ENCODE measurements around the gene ADARB1. TPM values are rescaled to one million over a fixed set of nuclear protein-coding genes. Genes with fewer than 3 reads are reported as not detected.

ADARB1 gene
- total RNA-seq, 1 experiment from 2014 or later: 14.1 TPM

DNA sequence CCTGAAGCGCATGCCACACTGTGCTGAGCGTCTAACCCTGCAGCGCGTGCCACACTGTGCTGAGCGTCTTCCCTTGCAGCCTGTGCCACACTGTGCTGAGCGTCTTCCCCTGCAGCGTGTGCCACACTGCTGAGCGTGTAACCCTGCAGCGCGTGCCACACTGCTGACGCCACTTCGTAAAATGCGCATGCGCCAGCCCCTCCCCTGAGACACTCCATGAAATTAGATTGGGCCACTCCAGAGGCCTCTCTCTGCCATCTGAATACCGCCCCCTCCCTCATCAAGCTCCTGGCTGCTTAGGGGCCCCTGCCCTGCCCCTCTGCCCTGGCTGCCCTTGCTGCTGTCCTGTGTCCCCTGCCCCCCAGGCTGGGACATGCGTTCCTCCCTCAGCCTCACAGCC is 128.5 kb downstream of the ADARB1 start:
- Histone ChIP-seq H3K79me2 (ENCODE audit: low read length) (no peaks in the 10 kb centered on the region), H2AFZ (ENCODE audit: low read length) (no peak overlapping the region), H3K27ac (ENCODE audit: low read length) (no peak overlapping the region), H3K27me3 (ENCODE audit: low read length) (no peaks in the 10 kb centered on the region), H3F3A (ENCODE audit: low read length, unreplicated experiment) (no peaks in the 10 kb centered on the region), H3K9me2 (replicated peaks; ENCODE audit: low read length) (no peaks in the 10 kb centered on the region), H3K4me1 (ENCODE audit: insufficient read depth, low read length) (no peaks in the 10 kb centered on the region), H3K4me2 (ENCODE audit: low read length) (no peak overlapping the region), H3K9me3 (ENCODE audit: low read length) (no peaks in the 10 kb centered on the region), H3K4me3 (ENCODE audit: low read length) (no peak overlapping the region), H3K36me3 (ENCODE audit: low read depth, low read length) (no peaks in the 10 kb centered on the region), H3K9ac (ENCODE audit: low read length) (no peak overlapping the region), H4K20me1 (ENCODE audit: low read length) (no peaks in the 10 kb centered on the region)
- BruUV-seq (replicated peaks): no TSS peak
- TF ChIP-seq CTCF (conservative IDR thresholded peaks at IDR 0.05; ENCODE audit: low read depth, low read length): no peak
- no peak for TF ChIP-seq EZH2phosphoT487 (IDR thresholded peaks at IDR 0.05; ENCODE audit: borderline replicate concordance, low read length)
- no peak for TF ChIP-seq EZH2 (IDR thresholded peaks at IDR 0.05; ENCODE audit: low read length, unreplicated experiment)
- POLR2A ChIA-PET (ENCODE audit: unreplicated experiment): no interaction called here
- DNase-seq: no peak
- ATAC-seq: no peak
- intact Hi-C loops (cut with micrococcal nuclease): no loop called here
- CTCF ChIA-PET: no interaction called here

DNA sequence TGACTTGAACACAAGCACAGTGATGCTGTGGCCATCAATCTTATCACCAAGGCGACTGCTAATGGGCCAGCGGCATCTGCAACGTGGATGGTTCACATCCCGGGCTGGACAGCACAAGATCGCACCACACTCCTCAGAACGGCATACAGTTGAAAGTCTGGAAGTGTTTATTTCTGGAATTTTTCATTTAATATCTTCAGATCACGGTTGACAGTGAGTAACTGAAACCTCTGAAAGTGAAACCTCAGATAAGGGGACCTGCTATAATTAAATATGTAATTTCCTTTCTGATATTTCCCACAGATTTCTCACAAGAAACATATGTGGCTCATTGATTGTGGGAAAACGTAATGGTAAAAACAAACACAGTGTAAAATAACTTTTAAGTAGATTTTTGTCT is 129.6 kb downstream of the ADARB1 start:
- CTCF ChIA-PET: no interaction called here

More for the DNA sequence above, 129.6 kb downstream of the ADARB1 start:
- Histone ChIP-seq H3K27ac (ENCODE audit: low read length) (no peak overlapping the region), H3K4me2 (ENCODE audit: low read length) (no peak overlapping the region), H3F3A (ENCODE audit: low read length, unreplicated experiment) (no peaks in the 10 kb centered on the region), H3K9me3 (ENCODE audit: low read length) (no peaks in the 10 kb centered on the region), H3K9me2 (replicated peaks; ENCODE audit: low read length) (no peaks in the 10 kb centered on the region), H2AFZ (ENCODE audit: low read length) (no peak overlapping the region), H3K27me3 (ENCODE audit: low read length) (no peaks in the 10 kb centered on the region), H3K9ac (ENCODE audit: low read length) (no peak overlapping the region), H3K79me2 (ENCODE audit: low read length) (no peaks in the 10 kb centered on the region), H4K20me1 (ENCODE audit: low read length) (no peaks in the 10 kb centered on the region), H3K4me3 (ENCODE audit: low read length) (no peak overlapping the region), H3K4me1 (ENCODE audit: insufficient read depth, low read length) (0 out of 2 replicates have a peak, but pooled peaks cover 7% of the 10 kb centered on the region), H3K36me3 (ENCODE audit: low read depth, low read length) (no peaks in the 10 kb centered on the region)
- no peak for TF ChIP-seq CTCF (conservative IDR thresholded peaks at IDR 0.05; ENCODE audit: low read depth, low read length)
- TF ChIP-seq EZH2 (IDR thresholded peaks at IDR 0.05; ENCODE audit: low read length, unreplicated experiment): no peak
- TF ChIP-seq EZH2phosphoT487 (IDR thresholded peaks at IDR 0.05; ENCODE audit: borderline replicate concordance, low read length): no peak
- POLR2A ChIA-PET (ENCODE audit: unreplicated experiment): no interaction called here
- BruUV-seq (replicated peaks): no TSS peak
- ATAC-seq (no peak), DNase-seq (no peak)
- intact Hi-C loops (cut with micrococcal nuclease): no loop called here

Measured in PC-3 (cell line).